ENCODE measurements around the gene KRT40. TPM values are rescaled to one million over a fixed set of nuclear protein-coding genes. Genes with fewer than 3 reads are reported as not detected.

KRT40 gene
- total and polyA plus RNA-seq, 10 of the 15 experiments (the other 5 are each of a cell fraction or from before 2014, with no cell fraction given), result not detected

GRCh38 chr17:40952154-40952553 is 32.0 kb downstream of the KRT40 start:
- H3K36me3 ChIP-seq (ENCODE audit: control insufficient read depth in 2 of 2, insufficient read depth in 2 of 2, low read length in 1 of 2), result no peaks in the 10 kb centered on the region
- no peak overlapping the region for H3K4me2 ChIP-seq (ENCODE audit: control insufficient read depth, insufficient read depth)
- no peak overlapping the region for H3K4me3 ChIP-seq
- no peaks in the 10 kb centered on the region for H3K27me3 ChIP-seq (replicated peaks in 1 of 2; ENCODE audit: control insufficient read depth in 2 of 2, insufficient read depth in 2 of 2, low read length in 1 of 2)
- no peaks in the 10 kb centered on the region for H3K79me2 ChIP-seq (ENCODE audit: control insufficient read depth, insufficient read depth, low read length)
- ChIA-PET CTCF (interaction anchor here (0.7 kb wide), 1 partner anchor 9 kb away, joined by 3 read pairs; no protein-coding TSS in a partner anchor), RAD21 (ENCODE audit: unreplicated experiment) (interaction anchor here (0.6 kb wide), 1 partner anchor 892 kb away, joined by 3 read pairs; no protein-coding TSS in a partner anchor), SMC1A (ENCODE audit: uncharacterized antibody, unreplicated experiment) (no interaction called here), POLR2A (no interaction called here)
- no peaks in the 10 kb centered on the region for H3K4me1 ChIP-seq (ENCODE audit: control insufficient read depth, insufficient read depth, low read length)
- WGBS (ENCODE audit: insufficient coverage, insufficient replicate concordance, low lambda C conversion rate, missing lambda C conversion rate), result 65% methylated on average over 2 of the region's 2 CpGs
- in situ Hi-C loops (cut with MboI) (no loop called here), intact Hi-C loops (cut with micrococcal nuclease; ENCODE audit: unreplicated experiment) (no loop called here)
- no peaks in the 10 kb centered on the region for H4K20me1 ChIP-seq (ENCODE audit: control insufficient read depth, insufficient read depth)
- no peak for FAIRE-seq
- no peak for DNase-seq (ENCODE audit: low read depth, low spot score)
- no peaks in the 10 kb centered on the region for H3K9me3 ChIP-seq (replicated peaks; ENCODE audit: control insufficient read depth, insufficient read depth, low read length)
- no peak overlapping the region for H3K27ac ChIP-seq (ENCODE audit: control insufficient read depth, insufficient read depth)
- H2AFZ ChIP-seq (ENCODE audit: control insufficient read depth, low read depth, low read length), result no peak overlapping the region
- BruUV-seq (replicated peaks), result no TSS peak
- H3K9ac ChIP-seq (ENCODE audit: control insufficient read depth, insufficient read depth, low read length), result no peak overlapping the region
- no peak for ATAC-seq
- TF ChIP-seq EED (IDR thresholded peaks at IDR 0.05; ENCODE audit: low read depth) (no peak), PAX5 (IDR thresholded peaks at IDR 0.05; ENCODE audit: borderline replicate concordance, low read depth, low read length) (no peak), SRF (IDR thresholded peaks at IDR 0.05; ENCODE audit: low read depth in 2 of 2, low read length in 2 of 2) (no peak), ZZZ3 (IDR thresholded peaks at IDR 0.05; ENCODE audit: control insufficient read depth, insufficient read length, low read depth) (no peak), CHD2 (IDR thresholded peaks at IDR 0.05; ENCODE audit: borderline replicate concordance, low read depth, low read length) (no peak), E2F4 (IDR thresholded peaks at IDR 0.05; ENCODE audit: low read depth, low read length) (no peak), MTA2 (IDR thresholded peaks at IDR 0.05; ENCODE audit: low read depth) (no peak), ASH2L (IDR thresholded peaks at IDR 0.05; ENCODE audit: borderline replicate concordance, low read depth) (no peak), JUNB (IDR thresholded peaks at IDR 0.05) (no peak), PKNOX1 (IDR thresholded peaks at IDR 0.05) (no peak), ZBED1 (IDR thresholded peaks at IDR 0.05; ENCODE audit: borderline replicate concordance) (no peak)
- TF ChIP-seq, protein P1, sequence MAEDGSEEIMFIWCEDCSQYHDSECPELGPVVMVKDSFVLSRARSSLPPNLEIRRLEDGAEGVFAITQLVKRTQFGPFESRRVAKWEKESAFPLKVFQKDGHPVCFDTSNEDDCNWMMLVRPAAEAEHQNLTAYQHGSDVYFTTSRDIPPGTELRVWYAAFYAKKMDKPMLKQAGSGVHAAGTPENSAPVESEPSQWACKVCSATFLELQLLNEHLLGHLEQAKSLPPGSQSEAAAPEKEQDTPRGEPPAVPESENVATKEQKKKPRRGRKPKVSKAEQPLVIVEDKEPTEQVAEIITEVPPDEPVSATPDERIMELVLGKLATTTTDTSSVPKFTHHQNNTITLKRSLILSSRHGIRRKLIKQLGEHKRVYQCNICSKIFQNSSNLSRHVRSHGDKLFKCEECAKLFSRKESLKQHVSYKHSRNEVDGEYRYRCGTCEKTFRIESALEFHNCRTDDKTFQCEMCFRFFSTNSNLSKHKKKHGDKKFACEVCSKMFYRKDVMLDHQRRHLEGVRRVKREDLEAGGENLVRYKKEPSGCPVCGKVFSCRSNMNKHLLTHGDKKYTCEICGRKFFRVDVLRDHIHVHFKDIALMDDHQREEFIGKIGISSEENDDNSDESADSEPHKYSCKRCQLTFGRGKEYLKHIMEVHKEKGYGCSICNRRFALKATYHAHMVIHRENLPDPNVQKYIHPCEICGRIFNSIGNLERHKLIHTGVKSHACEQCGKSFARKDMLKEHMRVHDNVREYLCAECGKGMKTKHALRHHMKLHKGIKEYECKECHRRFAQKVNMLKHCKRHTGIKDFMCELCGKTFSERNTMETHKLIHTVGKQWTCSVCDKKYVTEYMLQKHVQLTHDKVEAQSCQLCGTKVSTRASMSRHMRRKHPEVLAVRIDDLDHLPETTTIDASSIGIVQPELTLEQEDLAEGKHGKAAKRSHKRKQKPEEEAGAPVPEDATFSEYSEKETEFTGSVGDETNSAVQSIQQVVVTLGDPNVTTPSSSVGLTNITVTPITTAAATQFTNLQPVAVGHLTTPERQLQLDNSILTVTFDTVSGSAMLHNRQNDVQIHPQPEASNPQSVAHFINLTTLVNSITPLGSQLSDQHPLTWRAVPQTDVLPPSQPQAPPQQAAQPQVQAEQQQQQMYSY (CRISPR knock-in tag; IDR thresholded peaks at IDR 0.05), result no peak
- TF ChIP-seq, protein P2, sequence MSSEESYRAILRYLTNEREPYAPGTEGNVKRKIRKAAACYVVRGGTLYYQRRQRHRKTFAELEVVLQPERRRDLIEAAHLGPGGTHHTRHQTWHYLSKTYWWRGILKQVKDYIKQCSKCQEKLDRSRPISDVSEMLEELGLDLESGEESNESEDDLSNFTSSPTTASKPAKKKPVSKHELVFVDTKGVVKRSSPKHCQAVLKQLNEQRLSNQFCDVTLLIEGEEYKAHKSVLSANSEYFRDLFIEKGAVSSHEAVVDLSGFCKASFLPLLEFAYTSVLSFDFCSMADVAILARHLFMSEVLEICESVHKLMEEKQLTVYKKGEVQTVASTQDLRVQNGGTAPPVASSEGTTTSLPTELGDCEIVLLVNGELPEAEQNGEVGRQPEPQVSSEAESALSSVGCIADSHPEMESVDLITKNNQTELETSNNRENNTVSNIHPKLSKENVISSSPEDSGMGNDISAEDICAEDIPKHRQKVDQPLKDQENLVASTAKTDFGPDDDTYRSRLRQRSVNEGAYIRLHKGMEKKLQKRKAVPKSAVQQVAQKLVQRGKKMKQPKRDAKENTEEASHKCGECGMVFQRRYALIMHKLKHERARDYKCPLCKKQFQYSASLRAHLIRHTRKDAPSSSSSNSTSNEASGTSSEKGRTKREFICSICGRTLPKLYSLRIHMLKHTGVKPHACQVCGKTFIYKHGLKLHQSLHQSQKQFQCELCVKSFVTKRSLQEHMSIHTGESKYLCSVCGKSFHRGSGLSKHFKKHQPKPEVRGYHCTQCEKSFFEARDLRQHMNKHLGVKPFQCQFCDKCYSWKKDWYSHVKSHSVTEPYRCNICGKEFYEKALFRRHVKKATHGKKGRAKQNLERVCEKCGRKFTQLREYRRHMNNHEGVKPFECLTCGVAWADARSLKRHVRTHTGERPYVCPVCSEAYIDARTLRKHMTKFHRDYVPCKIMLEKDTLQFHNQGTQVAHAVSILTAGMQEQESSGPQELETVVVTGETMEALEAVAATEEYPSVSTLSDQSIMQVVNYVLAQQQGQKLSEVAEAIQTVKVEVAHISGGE (CRISPR knock-in tag; IDR thresholded peaks at IDR 0.05), result no peak
